ENCODE measurements around the gene TAX1BP1.

Gene TAX1BP1

DNA sequence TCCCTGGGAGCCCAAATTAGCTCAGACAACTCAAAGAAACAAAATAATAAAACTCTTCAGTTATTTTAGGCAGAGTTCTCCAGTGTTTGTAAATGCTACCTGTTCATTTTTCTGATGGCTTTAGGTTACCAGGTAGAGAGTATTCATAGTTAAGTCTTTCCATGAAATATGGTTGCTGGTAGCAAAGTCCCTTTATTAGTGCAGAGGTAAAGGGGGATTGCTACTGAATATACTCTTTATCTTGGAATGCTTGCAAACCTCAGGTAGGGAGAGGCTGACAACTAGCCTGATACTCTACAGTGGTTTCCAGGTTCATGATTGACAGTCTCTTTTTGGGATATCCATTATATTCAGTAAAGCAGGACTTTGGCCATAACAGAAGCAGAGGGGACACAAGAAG, 6.5 kb downstream of the TAX1BP1 start:
- no peak overlapping the region for H3K4me3 Mint-ChIP-seq

GRCh38 chr7:27746978-27747377, 7.0 kb downstream of the TAX1BP1 start:
- H3K36me3 Mint-ChIP-seq (ENCODE audit: insufficient read depth), result peaks cover 46% of the 10 kb centered on the region
- H3K27me3 Mint-ChIP-seq, result no peaks in the 10 kb centered on the region
- no peaks in the 10 kb centered on the region for H3K9me3 Mint-ChIP-seq
- no peak overlapping the region for H3K4me3 Mint-ChIP-seq
- ATAC-seq (replicated peaks) (no peak), DNase-seq (no peak)
- no peak overlapping the region for H3K27ac Mint-ChIP-seq
- H3K4me1 Mint-ChIP-seq (ENCODE audit: low read depth in 2 of 2), result peaks cover 19 to 47% of the 10 kb centered on the region in 2 donors

More for the DNA sequence above, 6.5 kb downstream of the TAX1BP1 start:
- Mint-ChIP-seq H3K4me1 (ENCODE audit: low read depth in 2 of 2) (peaks cover 19 to 47% of the 10 kb centered on the region in 2 donors), H3K9me3 (no peaks in the 10 kb centered on the region), H3K36me3 (ENCODE audit: insufficient read depth) (peaks cover 47% of the 10 kb centered on the region), H3K27me3 (no peaks in the 10 kb centered on the region), H3K27ac (no peak overlapping the region)
- DNase-seq (no peak), ATAC-seq (replicated peaks) (no peak)

DNA sequence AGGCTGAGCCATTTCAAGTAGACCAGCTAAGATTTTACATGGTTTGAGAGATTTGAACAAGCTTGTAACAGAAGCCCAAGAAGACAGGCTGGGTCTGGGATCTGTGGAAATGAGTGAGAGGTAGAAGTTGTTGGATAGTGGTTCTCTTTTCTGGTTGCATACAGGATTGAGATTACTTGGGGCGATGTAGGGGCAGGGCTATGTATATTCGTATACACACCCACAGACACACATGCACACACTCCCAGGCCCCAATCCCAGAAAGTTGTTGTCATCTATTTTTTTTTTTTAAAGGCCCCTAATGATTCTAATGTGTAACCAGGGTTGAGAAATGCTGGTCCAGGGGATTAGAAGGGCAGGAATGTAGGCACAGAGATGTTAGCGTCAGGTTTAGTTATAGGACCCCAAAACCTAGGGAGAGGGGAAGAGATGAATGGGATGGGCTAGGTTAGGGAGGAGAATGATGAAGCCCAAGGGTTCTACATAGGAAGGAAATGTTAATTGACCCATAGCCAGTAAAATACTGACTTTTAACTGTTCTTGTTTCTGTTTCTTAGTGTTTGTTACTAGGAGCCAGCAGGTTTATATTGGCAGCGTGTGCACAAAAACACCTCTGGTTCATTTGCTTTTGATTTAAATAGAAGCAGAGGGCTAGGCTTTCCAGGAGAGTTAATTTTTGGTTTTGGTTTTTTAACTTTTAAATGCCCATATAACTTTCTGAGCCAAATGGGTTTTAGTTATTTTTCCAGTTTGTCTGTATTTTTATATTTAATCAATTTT, 7.8 kb downstream of the TAX1BP1 start:
- no peak overlapping the region for H3K4me3 Mint-ChIP-seq
- peaks cover 15 to 48% of the 10 kb centered on the region in 2 donors for H3K4me1 Mint-ChIP-seq (ENCODE audit: low read depth in 2 of 2)
- H3K9me3 Mint-ChIP-seq, result no peaks in the 10 kb centered on the region
- ATAC-seq (replicated peaks) (no peak), DNase-seq (no peak)
- no peak overlapping the region for H3K27ac Mint-ChIP-seq
- no peaks in the 10 kb centered on the region for H3K27me3 Mint-ChIP-seq
- H3K36me3 Mint-ChIP-seq (ENCODE audit: insufficient read depth), result peaks cover 52% of the 10 kb centered on the region

- Mint-ChIP-seq H3K4me1 (ENCODE audit: low read depth in 2 of 2) (peaks cover 12 to 44% of the 10 kb centered on the region in 2 donors), H3K27ac (peak overlapping the region in 1 of 2 donors; percentile 78)
Measured at GRCh38 chr7:27750316-27750715, 10.4 kb downstream of the TAX1BP1 start.

DNA sequence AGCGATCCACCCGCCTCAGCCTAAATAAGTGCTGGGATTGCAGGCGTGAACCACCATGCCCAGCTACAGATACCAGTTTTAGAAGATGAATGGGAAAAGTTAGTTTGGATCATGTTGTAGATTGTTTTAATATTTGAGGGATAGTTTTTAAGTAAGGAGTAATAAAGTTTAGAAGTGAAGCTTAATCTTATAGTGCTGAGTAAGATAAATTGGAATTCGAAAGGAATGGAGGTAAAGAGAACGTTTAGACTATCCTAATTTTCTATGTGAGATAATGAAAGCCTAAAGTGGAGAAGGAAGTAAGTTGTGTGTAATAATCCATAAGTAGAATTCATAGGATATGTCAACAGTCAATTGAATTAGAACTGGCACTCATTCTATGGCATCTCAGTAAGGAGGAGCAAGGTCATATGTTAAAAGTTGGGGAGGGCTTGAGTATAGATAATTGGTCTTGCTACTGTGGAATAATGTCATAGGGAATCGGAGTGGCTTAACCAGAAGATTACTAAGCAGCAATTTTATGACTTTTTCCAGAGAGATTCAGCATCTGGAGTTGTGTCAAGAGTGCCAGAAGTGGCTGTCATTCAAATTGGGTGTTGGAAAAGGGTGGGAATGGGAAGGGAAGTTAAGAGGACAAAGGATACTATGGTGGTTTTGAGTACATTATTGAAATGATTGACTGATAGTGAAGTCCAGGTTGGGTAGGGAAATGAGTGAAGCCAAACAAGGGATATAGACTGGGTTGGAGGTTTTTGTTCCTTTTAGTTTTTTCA, 12.1 kb downstream of the TAX1BP1 start:
- Mint-ChIP-seq H3K9me3 (no peaks in the 10 kb centered on the region), H3K4me1 (ENCODE audit: low read depth in 2 of 2) (peaks cover 14 to 45% of the 10 kb centered on the region in 2 donors), H3K27ac (no peak overlapping the region), H3K36me3 (ENCODE audit: insufficient read depth) (peaks cover 57% of the 10 kb centered on the region), H3K4me3 (no peak overlapping the region), H3K27me3 (no peaks in the 10 kb centered on the region)
- ATAC-seq (replicated peaks), result no peak
- DNase-seq, result no peak

More at GRCh38 chr7:27750316-27750715, 10.4 kb downstream of the TAX1BP1 start:
- Mint-ChIP-seq H3K36me3 (ENCODE audit: insufficient read depth) (peaks cover 55% of the 10 kb centered on the region), H3K9me3 (no peaks in the 10 kb centered on the region), H3K4me3 (no peak overlapping the region), H3K27me3 (no peaks in the 10 kb centered on the region)
- no peak for DNase-seq
- ATAC-seq (replicated peaks), result no peak

- DNase-seq, result no peak
- Mint-ChIP-seq H3K4me3 (no peak overlapping the region), H3K4me1 (ENCODE audit: low read depth in 2 of 2) (peaks cover 10 to 42% of the 10 kb centered on the region in 2 donors), H3K27me3 (no peaks in the 10 kb centered on the region), H3K9me3 (no peaks in the 10 kb centered on the region), H3K36me3 (ENCODE audit: insufficient read depth) (peaks cover 62% of the 10 kb centered on the region), H3K27ac (no peak overlapping the region)
- no peak for ATAC-seq (replicated peaks)
Measured at GRCh38 chr7:27753863-27754262, 13.9 kb downstream of the TAX1BP1 start.

DNA sequence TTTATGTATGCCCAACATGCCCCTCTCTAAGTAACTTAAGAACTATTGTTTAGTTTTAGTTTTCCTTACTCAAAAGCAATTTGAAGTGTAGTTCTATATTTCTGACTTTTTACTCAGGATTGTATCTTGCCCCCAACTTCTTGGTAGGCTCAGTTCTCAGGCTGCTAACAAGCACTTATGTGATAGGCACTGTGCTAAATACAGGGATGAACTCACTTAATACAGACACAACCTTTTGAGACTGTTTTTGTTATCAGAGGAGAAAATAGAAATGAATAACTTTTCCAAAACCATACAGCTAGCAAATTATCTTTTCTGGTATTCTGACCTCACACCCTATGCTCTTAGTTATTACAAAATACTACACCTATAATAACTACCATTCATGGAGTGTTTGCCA, 16.3 kb downstream of the TAX1BP1 start:
- no peak overlapping the region for H3K27ac Mint-ChIP-seq
- H3K9me3 Mint-ChIP-seq, result no peaks in the 10 kb centered on the region
- H3K36me3 Mint-ChIP-seq (ENCODE audit: insufficient read depth), result peaks cover 54% of the 10 kb centered on the region
- no peak for DNase-seq
- ATAC-seq (replicated peaks), result no peak
- H3K27me3 Mint-ChIP-seq, result no peaks in the 10 kb centered on the region
- no peak overlapping the region for H3K4me3 Mint-ChIP-seq
- H3K4me1 Mint-ChIP-seq (ENCODE audit: low read depth in 2 of 2), result peaks cover 8 to 37% of the 10 kb centered on the region in 2 donors

DNA sequence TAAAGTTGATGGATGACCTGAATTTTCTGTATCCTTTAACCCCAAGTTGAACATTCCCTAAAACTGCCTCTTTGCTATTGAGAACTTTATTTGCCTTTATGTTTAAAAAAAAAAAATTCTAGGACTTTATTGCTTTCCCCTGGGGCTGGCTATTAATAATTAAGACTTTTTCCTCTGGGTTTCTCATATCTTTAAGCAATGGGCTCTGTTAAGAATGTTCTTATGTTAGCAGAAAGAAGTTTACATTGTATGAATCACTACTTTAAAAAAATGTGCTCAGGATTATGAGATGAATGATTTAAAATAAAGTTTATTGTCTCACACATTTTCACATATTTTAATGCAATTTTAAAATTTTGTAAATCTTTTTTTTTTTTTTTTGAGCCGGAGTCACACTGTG, 19.5 kb downstream of the TAX1BP1 start:
- ATAC-seq (replicated peaks) (no peak), DNase-seq (no peak)
- peaks cover 12 to 32% of the 10 kb centered on the region in 2 donors for H3K4me1 Mint-ChIP-seq (ENCODE audit: low read depth in 2 of 2)
- H3K4me3 Mint-ChIP-seq, result no peak overlapping the region
- peaks cover 45% of the 10 kb centered on the region for H3K36me3 Mint-ChIP-seq (ENCODE audit: insufficient read depth)
- H3K9me3 Mint-ChIP-seq, result no peaks in the 10 kb centered on the region
- H3K27me3 Mint-ChIP-seq, result no peaks in the 10 kb centered on the region
- no peak overlapping the region for H3K27ac Mint-ChIP-seq

DNA sequence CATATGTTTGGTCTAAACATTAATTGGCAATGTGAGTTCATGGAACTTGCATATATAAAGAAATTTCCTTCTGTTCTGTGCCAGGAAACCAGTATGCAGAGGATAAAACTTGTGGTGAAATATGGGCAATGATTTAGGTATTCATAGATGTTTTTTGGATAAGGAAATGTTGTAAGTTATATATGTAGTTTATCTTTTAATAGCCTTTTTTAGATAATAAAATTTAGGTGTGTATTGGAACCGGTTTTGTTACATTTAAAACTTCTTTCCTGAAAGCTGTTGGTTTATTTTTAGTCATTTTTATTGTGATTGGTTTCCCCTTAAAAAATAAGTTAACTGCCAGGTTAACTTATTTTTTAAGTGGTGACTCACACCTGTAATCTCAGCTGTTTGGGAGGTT, 22.1 kb downstream of the TAX1BP1 start:
- Mint-ChIP-seq H3K4me1 (ENCODE audit: low read depth in 2 of 2) (peaks cover 13 to 23% of the 10 kb centered on the region in 2 donors), H3K4me3 (no peak overlapping the region)

DNA sequence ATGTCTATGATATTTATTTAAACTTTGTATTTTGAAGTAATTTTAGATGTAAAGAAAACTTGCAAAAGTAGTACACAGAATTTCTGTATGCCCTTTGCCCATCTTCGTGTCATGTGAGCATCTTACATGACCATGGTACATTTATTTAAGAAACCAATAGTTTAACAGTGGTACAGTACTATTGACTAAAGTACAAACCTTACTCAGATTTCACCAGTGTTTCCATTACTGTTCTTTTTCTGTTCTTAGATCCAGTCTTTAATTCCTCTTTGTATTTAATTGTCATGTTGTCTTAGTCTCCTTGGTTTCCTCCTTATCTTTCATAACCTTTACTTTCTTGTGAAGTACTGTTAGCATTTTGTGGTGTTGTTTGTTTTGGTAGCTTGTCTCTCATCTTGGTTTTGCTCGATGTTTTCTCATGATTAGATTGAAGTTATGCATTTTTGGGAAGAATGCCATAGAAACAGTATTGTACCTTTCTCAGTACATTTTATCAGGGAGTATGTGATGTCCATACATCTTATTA, 24.1 kb downstream of the TAX1BP1 start:
- ATAC-seq (replicated peaks) (no peak), DNase-seq (no peak)
- H3K4me1 Mint-ChIP-seq (ENCODE audit: low read depth in 2 of 2), result peaks cover 11 to 26% of the 10 kb centered on the region in 2 donors
- no peaks in the 10 kb centered on the region for H3K9me3 Mint-ChIP-seq
- H3K4me3 Mint-ChIP-seq, result no peak overlapping the region
- H3K27ac Mint-ChIP-seq, result no peak overlapping the region
- H3K36me3 Mint-ChIP-seq (ENCODE audit: insufficient read depth), result peaks cover 51% of the 10 kb centered on the region
- no peaks in the 10 kb centered on the region for H3K27me3 Mint-ChIP-seq

More for the DNA sequence above, 22.1 kb downstream of the TAX1BP1 start:
- ATAC-seq (replicated peaks) (no peak), DNase-seq (no peak)
- H3K27me3 Mint-ChIP-seq, result no peaks in the 10 kb centered on the region
- peaks cover 54% of the 10 kb centered on the region for H3K36me3 Mint-ChIP-seq (ENCODE audit: insufficient read depth)
- H3K27ac Mint-ChIP-seq, result no peak overlapping the region
- no peaks in the 10 kb centered on the region for H3K9me3 Mint-ChIP-seq

GRCh38 chr7:27765841-27766240, 25.9 kb downstream of the TAX1BP1 start:
- H3K27me3 Mint-ChIP-seq, result no peaks in the 10 kb centered on the region
- peaks cover 13 to 30% of the 10 kb centered on the region in 2 donors for H3K4me1 Mint-ChIP-seq (ENCODE audit: low read depth in 2 of 2)
- ATAC-seq (replicated peaks) (no peak), DNase-seq (no peak)
- H3K4me3 Mint-ChIP-seq, result no peak overlapping the region
- no peak overlapping the region for H3K27ac Mint-ChIP-seq
- H3K36me3 Mint-ChIP-seq (ENCODE audit: insufficient read depth), result peaks cover 54% of the 10 kb centered on the region
- no peaks in the 10 kb centered on the region for H3K9me3 Mint-ChIP-seq

DNA sequence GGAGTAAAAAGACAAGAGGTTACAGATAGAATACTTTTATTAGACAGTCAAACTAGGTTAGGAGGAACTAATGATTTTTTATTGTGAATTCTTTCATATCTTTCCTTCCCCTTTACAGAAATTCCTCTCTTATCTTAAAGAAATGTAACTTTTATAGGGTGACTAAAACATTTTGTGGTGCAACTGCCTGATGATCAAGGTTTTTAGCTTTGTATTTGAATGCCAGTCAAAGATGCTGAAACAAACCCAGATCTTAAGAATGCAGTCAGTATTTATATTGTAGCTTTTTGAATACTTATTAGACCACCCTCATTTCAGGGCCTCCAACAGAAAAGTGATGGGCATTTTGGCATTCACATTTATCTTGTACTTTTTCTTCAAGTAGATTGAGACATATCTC, 27.4 kb downstream of the TAX1BP1 start:
- peak overlapping the region in 1 of 2 donors; percentile 31 for H3K27ac Mint-ChIP-seq
- H3K9me3 Mint-ChIP-seq, result no peaks in the 10 kb centered on the region
- H3K4me3 Mint-ChIP-seq, result no peak overlapping the region
- H3K36me3 Mint-ChIP-seq (ENCODE audit: insufficient read depth), result peaks cover 62% of the 10 kb centered on the region
- ATAC-seq (replicated peaks), result no peak
- no peaks in the 10 kb centered on the region for H3K27me3 Mint-ChIP-seq
- no peak for DNase-seq
- H3K4me1 Mint-ChIP-seq (ENCODE audit: low read depth in 2 of 2), result peaks cover 11 to 35% of the 10 kb centered on the region in 2 donors

GRCh38 chr7:27771111-27771510, 31.1 kb downstream of the TAX1BP1 start:
- ATAC-seq (replicated peaks) (no peak), DNase-seq (no peak)
- H3K4me3 Mint-ChIP-seq, result no peak overlapping the region
- H3K27me3 Mint-ChIP-seq, result no peaks in the 10 kb centered on the region
- no peaks in the 10 kb centered on the region for H3K9me3 Mint-ChIP-seq
- peaks cover 8 to 48% of the 10 kb centered on the region in 2 donors for H3K4me1 Mint-ChIP-seq (ENCODE audit: low read depth in 2 of 2)
- H3K27ac Mint-ChIP-seq, result no peak overlapping the region
- peaks cover 55% of the 10 kb centered on the region for H3K36me3 Mint-ChIP-seq (ENCODE audit: insufficient read depth)

Data from effector memory CD8-positive, alpha-beta T cell (primary cell).